Measurements from ENCODE around the gene TNK2. TPM values are rescaled to one million over a fixed set of nuclear protein-coding genes. Genes with fewer than 3 reads are reported as not detected.
"Not testable (repeated sequence)": the region's sequence is repeated elsewhere in the genome, so short reads cannot be mapped to it uniquely, and the experiment has no call there.

Gene TNK2
- total and polyA plus RNA-seq, 2 of the 8 experiments (the other 6 are each of a cell fraction or from before 2014, with no cell fraction given), result 10.4 to 33.9 TPM

- H3K4me1 ChIP-seq (replicated peaks in 1 of 4; ENCODE audit: control insufficient read depth in 3 of 4, insufficient read depth in 4 of 4, low read length in 3 of 4); H2BK15ac ChIP-seq (ENCODE audit: low read length); H2BK12ac ChIP-seq (ENCODE audit: low read depth, low read length); H4K5ac ChIP-seq (ENCODE audit: insufficient read length, low read depth, low read length); H3K4me3 ChIP-seq (ENCODE audit: extremely low read depth in 1 of 4, insufficient read depth in 2 of 4, low read depth in 3 of 4, low read length in 4 of 4); H2AK5ac ChIP-seq (ENCODE audit: low read depth, low read length); H2BK20ac ChIP-seq (ENCODE audit: low read length); H3K18ac ChIP-seq (ENCODE audit: extremely low read depth, low read length); H3K4ac ChIP-seq (replicated peaks; ENCODE audit: insufficient read length, low read depth, low read length); H3K27me3 ChIP-seq (replicated peaks in 1 of 4; ENCODE audit: control insufficient read depth in 3 of 4, extremely low read depth in 1 of 4, insufficient read depth in 3 of 4, low read length in 3 of 4); H3K9ac ChIP-seq (replicated peaks in 1 of 4; ENCODE audit: extremely low read depth in 1 of 4, low read depth in 3 of 4, low read length in 3 of 4); H3K79me1 ChIP-seq (ENCODE audit: low read depth, low read length); H4K8ac ChIP-seq (ENCODE audit: extremely low read depth, insufficient read depth, low read length); POLR2A ChIA-PET (ENCODE audit: partially characterized antibody); H3K4me2 ChIP-seq (ENCODE audit: insufficient read depth in 1 of 2, low read depth in 2 of 2, low read length in 2 of 2); H2BK120ac ChIP-seq (replicated peaks; ENCODE audit: low read depth, low read length); H3K14ac ChIP-seq (ENCODE audit: insufficient read length); H2BK5ac ChIP-seq (ENCODE audit: low read depth, low read length); H3K23me2 ChIP-seq (ENCODE audit: low read depth, low read length); H4K20me1 ChIP-seq (replicated peaks in 1 of 2; ENCODE audit: control insufficient read depth in 1 of 2, insufficient read depth in 2 of 2, low read length in 2 of 2); DNase-seq (ENCODE audit: low read depth in 1 of 2, low spot score in 2 of 2); FAIRE-seq; H3K79me2 ChIP-seq (ENCODE audit: control insufficient read depth in 1 of 2, insufficient read depth in 2 of 2, low read length in 2 of 2); H3K27ac ChIP-seq (ENCODE audit: low read depth, low read length); H3K56ac ChIP-seq (replicated peaks; ENCODE audit: insufficient read length, low read depth, low read length); H3K9me3 ChIP-seq (ENCODE audit: insufficient read depth in 2 of 2, low read depth in 1 of 2, low read length in 1 of 2); H2AFZ ChIP-seq (ENCODE audit: low read length); H3K36me3 ChIP-seq (ENCODE audit: control insufficient read depth in 2 of 4, insufficient read depth in 4 of 4, low read length in 3 of 4); H4K91ac ChIP-seq (replicated peaks; ENCODE audit: insufficient read length, low read length); H3K23ac ChIP-seq (ENCODE audit: insufficient read length): not testable (repeated sequence)
- CTCF ChIA-PET (ENCODE audit: partially characterized antibody), result interaction anchor here (0.8 to 2.2 kb wide), 7 partner anchors 8 to 83 kb away, joined by 3 to 8 read pairs (median 4); no protein-coding TSS in a partner anchor
- WGBS, 2 experiments (ENCODE audit: extremely low coverage in 1 of 2, insufficient coverage in 1 of 2, insufficient read length in 1 of 2, insufficient replicate concordance in 2 of 2, low coverage in 1 of 2, low lambda C conversion rate in 2 of 2, missing lambda C conversion rate in 1 of 2), result 87% methylated on average over 6 of the region's 6 CpGs; no CpG with 5 or more reads in 1 of the 2 experiments
Observed at GRCh38 chr3:195933044-195933430, 24.7 kb upstream of the TNK2 start.
